Fibroblast of the aortic adventitia (primary cell): ENCODE measurements around the gene MUSK. TPM values are rescaled to one million over a fixed set of nuclear protein-coding genes. Genes with fewer than 3 reads are reported as not detected.

Source experiments
- DNase-seq: peaks from one replicate; pipeline ENCODE4 v3.0.0-alpha.2; 2010; ENCODE audit warnings: low read depth
- H3K4me3 ChIP-seq: 2 replicates; pipeline ENCODE4 v1.5.1; 2011; ENCODE audit warnings: low read depth, mild to moderate bottlenecking, control low read depth, low read length, moderate library complexity
- CTCF ChIP-seq: IDR thresholded peaks from 2 replicates; pipeline ENCODE4 v1.5.1; 2011; ENCODE audit warnings: mild to moderate bottlenecking, low read length, control low read depth, inconsistent platforms; ENCODE audit not compliant: insufficient read depth
- total RNA-seq: library from RNA; depleted of rRNA; stranded (reverse); fragments of >200 nt; gene quantifications from 2 replicates; pipeline ENCODE4 v1.2.3, GENCODE V29; 2012; ENCODE audit warnings: low replicate concordance

Gene MUSK
- total RNA-seq, 1 donor: 1.4 TPM

DNA sequence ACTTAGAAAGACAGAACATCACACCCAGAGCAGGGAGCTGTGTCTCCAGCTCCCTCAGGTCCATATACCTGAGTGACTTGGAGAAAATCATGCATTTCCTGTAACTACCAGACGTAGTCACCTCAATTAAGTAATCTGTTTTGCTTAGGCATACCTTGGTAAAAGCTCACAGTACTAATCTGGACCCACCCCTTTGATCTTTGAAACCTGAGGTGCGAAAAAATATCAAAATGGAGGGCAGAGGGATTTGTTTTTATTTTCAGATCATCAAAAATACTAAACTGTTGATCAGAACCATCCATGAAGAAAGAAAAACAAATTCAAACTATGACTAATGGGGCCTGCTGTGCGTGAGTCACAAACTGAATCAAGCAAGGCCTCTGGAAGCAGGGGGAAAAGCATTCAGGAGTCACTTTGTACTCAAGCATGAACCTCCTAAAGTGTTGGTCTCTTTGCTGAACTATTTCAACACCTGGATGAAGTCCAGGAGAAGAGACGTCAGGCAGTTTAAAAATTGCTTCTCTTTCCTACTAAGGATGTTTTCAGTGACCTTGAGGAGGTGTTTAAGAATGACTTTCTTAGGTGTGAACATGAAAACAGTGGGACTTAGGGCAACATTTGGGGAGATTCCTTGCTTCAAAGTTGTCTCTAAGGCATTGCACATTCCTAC is 76.3 kb downstream of the MUSK start:
- peak; percentile 99 for DNase-seq
- TF ChIP-seq CTCF: no peak
- no peak overlapping the region for H3K4me3 ChIP-seq

GRCh38 chr9:110745676-110746075 is 77.1 kb downstream of the MUSK start:
- TF ChIP-seq CTCF: no peak
- no peak overlapping the region for H3K4me3 ChIP-seq
- peak; percentile 87 for DNase-seq

DNA sequence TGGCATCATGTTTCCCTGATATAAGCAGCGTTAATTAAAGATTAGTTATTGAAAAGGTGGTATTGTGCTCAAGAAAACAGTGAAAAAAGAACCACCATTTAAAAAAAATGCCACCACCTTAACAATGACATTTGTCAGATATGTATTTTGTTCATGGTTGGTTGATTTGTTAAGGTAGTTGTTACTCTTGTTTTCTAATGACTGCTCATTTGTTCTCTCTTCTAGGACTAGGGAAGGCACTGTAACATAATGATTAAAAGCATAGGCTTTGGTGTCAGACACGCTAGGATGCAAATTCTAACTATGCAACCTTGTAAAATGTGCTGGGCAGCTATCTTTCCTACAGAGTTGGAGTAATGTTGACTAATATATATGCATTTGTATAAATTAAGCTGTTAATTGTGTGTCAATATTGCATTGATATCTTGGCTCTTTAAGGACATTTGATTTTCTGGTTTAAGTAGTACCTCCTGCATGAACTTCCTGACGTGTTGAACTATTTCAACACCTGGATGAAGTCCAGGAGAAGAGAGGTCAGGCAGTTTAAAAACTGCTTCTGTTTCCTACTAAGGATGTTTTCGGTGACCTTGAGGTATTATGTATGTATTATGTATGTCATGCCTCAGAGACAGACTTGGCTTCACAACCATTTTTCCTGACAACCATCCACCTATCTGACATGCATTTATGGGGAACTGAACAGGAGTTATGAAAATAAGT is 77.8 kb downstream of the MUSK start:
- peak; percentile 27 for DNase-seq
- H3K4me3 ChIP-seq: no peak overlapping the region
- no peak for TF ChIP-seq CTCF

GRCh38 chr9:110748251-110748893 is 79.8 kb downstream of the MUSK start:
- no peak overlapping the region for H3K4me3 ChIP-seq
- DNase-seq: peak; percentile 42
- TF ChIP-seq CTCF: no peak

DNA sequence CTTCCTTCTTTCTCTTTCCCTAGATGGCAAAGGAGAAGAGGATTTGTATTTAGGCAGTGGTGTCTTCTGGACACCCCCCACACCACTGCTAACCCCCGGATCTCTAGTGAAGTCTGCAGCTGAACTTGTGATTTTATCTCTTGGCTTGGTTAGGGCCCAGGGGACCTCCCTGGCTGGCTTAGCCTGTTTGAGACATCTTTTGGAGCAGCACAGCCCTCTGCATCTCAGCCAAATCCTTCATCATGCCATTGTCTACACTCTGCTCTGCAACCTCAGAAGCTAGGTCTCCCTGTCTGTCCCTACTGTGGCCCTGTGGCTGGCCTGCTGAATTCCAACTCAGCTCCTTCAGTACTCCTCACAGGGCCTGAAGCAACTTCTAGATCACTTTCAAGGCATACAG is 81.7 kb downstream of the MUSK start:
- H3K4me3 ChIP-seq: no peak overlapping the region
- TF ChIP-seq CTCF: no peak
- peak; percentile 87 for DNase-seq

GRCh38 chr9:110751971-110752370 is 83.4 kb downstream of the MUSK start:
- DNase-seq: no peak
- H3K4me3 ChIP-seq: no peak overlapping the region
- no peak for TF ChIP-seq CTCF
